GM12873 (cell line): Measurements from ENCODE around the gene RSPH6A.

Source experiments
- CTCF ChIP-seq: IDR thresholded peaks from 2 replicates; pipeline ENCODE4 v1.5.1; 2012; ENCODE audit warnings: low read depth, mild to moderate bottlenecking, moderate library complexity, low read length, control low read depth; ENCODE audit not compliant: insufficient read depth; ENCODE audit errors: missing control alignments

RSPH6A gene

GRCh38 chr19:45824531-45825262 is 9.6 kb upstream of the RSPH6A start:
- TF ChIP-seq CTCF: no peak

GRCh38 chr19:45824041-45824471 is 8.9 kb upstream of the RSPH6A start:
- no peak for TF ChIP-seq CTCF

- TF ChIP-seq CTCF: no peak
Measured at GRCh38 chr19:45823182-45823581, 8.1 kb upstream of the RSPH6A start.

GRCh38 chr19:45822716-45823115 is 7.6 kb upstream of the RSPH6A start:
- no peak for TF ChIP-seq CTCF

GRCh38 chr19:45821570-45821969 is 6.5 kb upstream of the RSPH6A start:
- no peak for TF ChIP-seq CTCF

- TF ChIP-seq CTCF: no peak
Measured at GRCh38 chr19:45821103-45821521, 6.0 kb upstream of the RSPH6A start.

- no peak for TF ChIP-seq CTCF
Measured at GRCh38 chr19:45820413-45821102, 5.5 kb upstream of the RSPH6A start.
